K562 (cell line): ENCODE data around the gene PTPRU. TPM values are rescaled to one million over a fixed set of nuclear protein-coding genes. Genes with fewer than 3 reads are reported as not detected.

Source experiments
- ATAC-seq: fragments of 200-7000 bp; cut with Tn5 transposase; 3 replicates; pipeline ENCODE4 v1.9.1; 2020; ENCODE audit warnings: moderate library complexity
- BruUV-seq: library from RNA; stranded (reverse); fragments of 400-500 nt; replicated peaks from 2 replicates; lab custom pipeline; 2021; lab: Mats Ljungman, UMichigan
- CTCF ChIA-PET: fragments of 300-600 bp; formaldehyde crosslinking; extraction: SDS; loops from one replicate; lab custom pipeline; 2021; ENCODE audit warnings: low intra/inter-chr PET ratio; lab: Yijun Ruan, JAX
- POLR2A ChIA-PET: fragments of 300-600, 350-650 bp; sonication (Branson Sonifier 250); formaldehyde crosslinking; extraction: SDS; loops from one replicate; lab custom pipeline; 2021; ENCODE audit warnings: antibody characterized with exemption, inconsistent platforms; lab: Yijun Ruan, JAX
- DNase-seq, 4 experiments: peaks; one replicate each; pipeline versions ENCODE4 v3.0.0 to v3.0.0-alpha.2; 2011 to 2018; ENCODE audit warnings: low spot score in 3 of 4, mixed read lengths in 3 of 4; ENCODE audit errors: extremely low read depth in 1 of 4
- FAIRE-seq: peaks from 2 replicates; lab custom pipeline; 2011; peaks lifted over from hg19 to GRCh38; lab: Jason Lieb, UNC
- H2AFZ ChIP-seq: 2 replicates; pipeline ENCODE4 v1.6.0; 2011; ENCODE audit warnings: low read depth, low read length, control low read depth, inconsistent platforms
- H3K27ac ChIP-seq: fragments of 200-600 bp; 3 replicates; pipeline ENCODE4 v1.8.0; 2011; ENCODE audit warnings: low read depth, mild to moderate bottlenecking, control low read depth, inconsistent platforms, low read length, moderate library complexity, mixed read lengths; ENCODE audit errors: extremely low read depth
- H3K27me3 ChIP-seq, 2 experiments: fragments of 300-600 bp in 1 of 2; 2 replicates in 1 of 2; 3 replicates in 1 of 2; pipeline versions ENCODE4 v1.6.0 to v1.8.0; 2011; ENCODE audit warnings: inconsistent platforms in 2 of 2, low read length in 2 of 2, mild to moderate bottlenecking in 1 of 2, mixed read lengths in 1 of 2, moderate library complexity in 1 of 2; ENCODE audit not compliant: control insufficient read depth in 2 of 2, insufficient read depth in 2 of 2
- H3K36me3 ChIP-seq: fragments of 300-600 bp; 3 replicates; pipeline ENCODE4 v1.8.0; 2011; ENCODE audit warnings: mild to moderate bottlenecking, low read length, inconsistent platforms; ENCODE audit not compliant: control insufficient read depth, insufficient read depth
- H3K4me1 ChIP-seq, 2 experiments: fragments of 200-600 bp in 1 of 2; replicated peaks in 1 of 2; 2 replicates in 1 of 2; 3 replicates in 1 of 2; pipeline versions ENCODE4 v1.5.1 to v1.8.0; 2011; ENCODE audit warnings: inconsistent platforms in 2 of 2, low read length in 2 of 2, mild to moderate bottlenecking in 1 of 2, mixed read lengths in 1 of 2, moderate library complexity in 1 of 2; ENCODE audit not compliant: control insufficient read depth in 2 of 2, insufficient read depth in 2 of 2
- H3K4me2 ChIP-seq: 2 replicates; pipeline ENCODE4 v1.6.1; 2011; ENCODE audit warnings: low read length, control low read depth, inconsistent platforms, mixed read lengths; ENCODE audit not compliant: insufficient read depth
- H3K4me3 ChIP-seq: fragments of 200-600 bp; sonication (generic), shearing (Covaris generic); 2 replicates; pipeline ENCODE4 v1.5.1; 2016; ENCODE audit warnings: control low read depth, inconsistent platforms
- H3K79me2 ChIP-seq: fragments of 200-600 bp; 3 replicates; pipeline ENCODE4 v1.8.0; 2011; ENCODE audit warnings: low read length, inconsistent platforms; ENCODE audit not compliant: control insufficient read depth, insufficient read depth
- H3K9ac ChIP-seq, 2 experiments: 2 replicates each; pipeline versions ENCODE4 v1.6.0 to v1.6.1; 2011; ENCODE audit warnings: low read depth in 2 of 2, low read length in 2 of 2, control low read depth in 1 of 2, inconsistent platforms in 1 of 2, mild to moderate bottlenecking in 1 of 2, mixed read lengths in 1 of 2; ENCODE audit not compliant: insufficient read depth in 1 of 2
- H3K9me1 ChIP-seq: one replicate; pipeline ENCODE4 v1.6.0; 2011; ENCODE audit warnings: inconsistent platforms, mild to moderate bottlenecking, low read length, moderate library complexity; ENCODE audit not compliant: control insufficient read depth, insufficient read depth
- H3K9me3 ChIP-seq: replicated peaks from 2 replicates; pipeline ENCODE4 v1.5.1; 2011; ENCODE audit warnings: low read depth, low read length, inconsistent platforms; ENCODE audit not compliant: control insufficient read depth, insufficient read depth
- H4K20me1 ChIP-seq: replicated peaks from 2 replicates; pipeline ENCODE4 v1.6.1; 2011; ENCODE audit warnings: low read length, inconsistent platforms, mixed read lengths; ENCODE audit not compliant: control insufficient read depth, insufficient read depth
- ARNT ChIP-seq, 2 experiments: fragments of 450-650 bp; IDR thresholded peaks; 2 replicates each; pipeline ENCODE4 v1.6.1; 2016; ENCODE audit warnings: mild to moderate bottlenecking in 1 of 2
- MTA1 ChIP-seq: fragments of 450-650 bp; IDR thresholded peaks from 2 replicates; pipeline ENCODE4 v1.6.1; 2017; ENCODE audit warnings: borderline replicate concordance
- NFIC ChIP-seq: fragments of 450-650 bp; IDR thresholded peaks from 2 replicates; pipeline ENCODE4 v1.6.1; 2017; ENCODE audit warnings: mild to moderate bottlenecking, inconsistent platforms
- SNIP1 ChIP-seq: fragments of 450-650 bp; IDR thresholded peaks from 2 replicates; pipeline ENCODE4 v1.7.1; 2017; ENCODE audit warnings: low read depth, mild to moderate bottlenecking
- SOX6 ChIP-seq: fragments of 450-650 bp; IDR thresholded peaks from 2 replicates; pipeline ENCODE4 v1.6.1; 2014; ENCODE audit warnings: mild to moderate bottlenecking
- WGBS: fragments of 100-300 bp; shearing (Covaris generic); methylation state at CpG from one replicate; pipeline ENCODE4 v1.1.6; 2016; ENCODE audit warnings: low coverage, mixed read lengths; ENCODE audit not compliant: insufficient coverage; ENCODE audit errors: missing lambda C conversion rate; 5-methylcytosine and 5-hydroxymethylcytosine counted together
- in situ Hi-C: fragments of 300-500 bp; cut with MboI; formaldehyde crosslinking; loops from 4 replicates; pipeline ENCODE4 v1.15.0; 2018; ENCODE audit warnings: inconsistent platforms, mixed read lengths
- intact Hi-C: fragments of 100-400 bp; cut with micrococcal nuclease; formaldehyde crosslinking; loops from 2 replicates; pipeline ENCODE4 v1.14.2; 2022
- polyA plus RNA-seq, 8 experiments: library from polyadenylated mRNA; depleted of rRNA in 4 of 8; stranded (reverse) in 5 of 8; unstranded in 3 of 8; fragments of >200 nt; fragmentation: Nextera tagmentation in 2 of 8; fragmentation: Illumina TruSeq in 1 of 8; extraction: Ambion mirVana in 2 of 8; extraction: Trizol in 1 of 8; gene quantifications; 2 replicates each; pipeline versions ENCODE4 v1.2.1 to v1.2.3, GENCODE V29; 2011 to 2014; ENCODE audit warnings: inconsistent platforms in 1 of 8, missing spikeins in 1 of 8
- total RNA-seq, 7 experiments: library from RNA; depleted of rRNA in 6 of 7; stranded (reverse); fragments of >200 nt in 6 of 7; fragmentation: Illumina TruSeq in 2 of 7; extraction: Trizol in 2 of 7; gene quantifications; 2 replicates each; pipeline versions ENCODE4 v1.2.1 to v1.2.3, GENCODE V29; 2011 to 2021; ENCODE audit warnings: low replicate concordance in 1 of 7
- TF ChIP-seq, protein P1 (sequence below): fragments of 450-650 bp; IDR thresholded peaks from 2 replicates; pipeline ENCODE4 v1.6.1; 2017; ENCODE audit warnings: mild to moderate bottlenecking, moderate library complexity
- TF ChIP-seq, protein P2 (sequence below): fragments of 450-650 bp; IDR thresholded peaks from 2 replicates; pipeline ENCODE4 v1.7.0; 2016; ENCODE audit warnings: borderline replicate concordance

PTPRU gene
- total and polyA plus RNA-seq, 9 of the 15 experiments (the other 6 are each of a cell fraction or from before 2014, with no cell fraction given): 0.01 to 2.9 (median 1.0) TPM

DNA sequence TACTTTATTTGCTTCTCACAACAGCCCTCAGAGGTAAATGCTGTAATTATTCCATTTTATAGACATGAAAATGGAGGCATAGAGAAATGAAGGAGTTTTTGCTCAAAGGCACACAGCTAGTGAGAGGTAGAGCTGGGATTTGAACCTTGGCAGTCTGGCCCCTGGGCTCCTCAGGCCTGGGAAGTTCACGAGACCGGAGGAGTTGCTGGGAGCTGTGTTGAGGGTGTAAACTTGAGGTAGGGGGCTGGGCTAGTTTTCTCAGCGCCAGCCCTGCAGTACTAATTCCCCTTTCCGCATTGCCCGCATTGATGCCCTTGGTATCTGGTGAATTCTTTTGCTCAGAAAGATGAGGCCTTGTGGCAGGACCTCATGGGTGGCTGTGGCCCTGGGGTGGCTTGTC lies 73.3 kb downstream of the PTPRU start:
- no peaks in the 10 kb centered on the region for H3K9me1 ChIP-seq
- ChIA-PET CTCF (no interaction called here), POLR2A (interaction anchor here (0.6 kb wide), 2 partner anchors 11 to 54 kb away, joined by 3 read pairs; no protein-coding TSS in a partner anchor)
- H3K4me1 ChIP-seq: peaks cover 0 to 8% of the 10 kb centered on the region in 2 experiments; a peak in 1 of 5 replicates
- TF ChIP-seq MTA1: no peak
- TF ChIP-seq, protein P1, sequence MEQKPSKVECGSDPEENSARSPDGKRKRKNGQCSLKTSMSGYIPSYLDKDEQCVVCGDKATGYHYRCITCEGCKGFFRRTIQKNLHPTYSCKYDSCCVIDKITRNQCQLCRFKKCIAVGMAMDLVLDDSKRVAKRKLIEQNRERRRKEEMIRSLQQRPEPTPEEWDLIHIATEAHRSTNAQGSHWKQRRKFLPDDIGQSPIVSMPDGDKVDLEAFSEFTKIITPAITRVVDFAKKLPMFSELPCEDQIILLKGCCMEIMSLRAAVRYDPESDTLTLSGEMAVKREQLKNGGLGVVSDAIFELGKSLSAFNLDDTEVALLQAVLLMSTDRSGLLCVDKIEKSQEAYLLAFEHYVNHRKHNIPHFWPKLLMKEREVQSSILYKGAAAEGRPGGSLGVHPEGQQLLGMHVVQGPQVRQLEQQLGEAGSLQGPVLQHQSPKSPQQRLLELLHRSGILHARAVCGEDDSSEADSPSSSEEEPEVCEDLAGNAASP: no peak
- no peak for TF ChIP-seq SNIP1
- 0 out of 2 replicates have a peak, but pooled peaks cover 6% of the 10 kb centered on the region for H4K20me1 ChIP-seq
- H3K9me3 ChIP-seq: no peaks in the 10 kb centered on the region
- intact Hi-C loops (no loop called here), in situ Hi-C loops (no loop called here)
- no TSS peak for BruUV-seq
- no peak overlapping the region for H3K4me3 ChIP-seq
- no peaks in the 10 kb centered on the region for H3K79me2 ChIP-seq
- WGBS: 2% methylated on average over 5 of the region's 5 CpGs
- no peak overlapping the region for H3K27ac ChIP-seq
- ATAC-seq (no peak), FAIRE-seq (no peak), DNase-seq (no peak)
- H3K9ac ChIP-seq: no peak overlapping the region
- H3K36me3 ChIP-seq: no peaks in the 10 kb centered on the region
- peaks cover 3 to 62% of the 10 kb centered on the region in 2 experiments; a peak in 4 of 5 replicates for H3K27me3 ChIP-seq
- no peak overlapping the region for H2AFZ ChIP-seq
- H3K4me2 ChIP-seq: no peak overlapping the region

DNA sequence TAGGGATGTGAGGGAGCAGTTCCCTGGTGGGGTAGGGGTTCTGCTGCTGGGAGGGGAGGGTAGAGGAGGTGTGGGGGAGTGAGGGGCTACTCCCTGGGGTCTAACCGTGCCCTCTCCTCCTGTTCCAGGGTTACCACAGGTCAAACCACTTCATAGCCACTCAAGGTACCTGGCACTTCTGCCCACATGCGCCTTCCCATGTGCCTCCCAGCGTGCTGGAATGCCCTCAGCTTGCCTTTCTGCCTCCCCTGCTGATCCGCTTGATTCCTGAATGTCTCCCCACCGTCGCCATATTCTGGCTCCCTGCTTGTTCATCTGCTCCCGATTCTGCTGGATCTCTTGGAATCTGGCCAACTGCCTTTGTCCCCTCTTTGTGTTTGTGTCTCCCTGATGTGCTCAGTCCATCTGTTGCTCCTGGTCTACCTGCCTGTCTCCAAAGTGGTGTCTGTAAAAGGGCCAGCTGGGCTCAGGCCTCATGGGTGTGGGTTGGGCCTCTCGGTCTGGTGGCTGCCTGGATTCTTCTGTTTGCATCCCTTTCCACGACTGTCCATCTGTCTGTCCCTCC lies 74.4 kb downstream of the PTPRU start:
- Histone ChIP-seq H2AFZ (no peak overlapping the region), H3K4me3 (no peak overlapping the region), H3K4me1 (peaks cover 0 to 8% of the 10 kb centered on the region in 2 experiments; a peak in 2 of 5 replicates), H3K4me2 (no peak overlapping the region), H3K79me2 (no peaks in the 10 kb centered on the region), H3K27ac (no peak overlapping the region), H3K9me3 (no peaks in the 10 kb centered on the region), H3K9ac (no peak overlapping the region), H3K27me3 (peaks cover 10 to 62% of the 10 kb centered on the region in 2 experiments; a peak in 4 of 5 replicates), H3K36me3 (no peaks in the 10 kb centered on the region), H3K9me1 (no peaks in the 10 kb centered on the region), H4K20me1 (peaks cover 8% of the 10 kb centered on the region; the same call in 1 of the 2 replicates)
- in situ Hi-C loops (no loop called here), intact Hi-C loops (no loop called here)
- TF ChIP-seq, protein P2, sequence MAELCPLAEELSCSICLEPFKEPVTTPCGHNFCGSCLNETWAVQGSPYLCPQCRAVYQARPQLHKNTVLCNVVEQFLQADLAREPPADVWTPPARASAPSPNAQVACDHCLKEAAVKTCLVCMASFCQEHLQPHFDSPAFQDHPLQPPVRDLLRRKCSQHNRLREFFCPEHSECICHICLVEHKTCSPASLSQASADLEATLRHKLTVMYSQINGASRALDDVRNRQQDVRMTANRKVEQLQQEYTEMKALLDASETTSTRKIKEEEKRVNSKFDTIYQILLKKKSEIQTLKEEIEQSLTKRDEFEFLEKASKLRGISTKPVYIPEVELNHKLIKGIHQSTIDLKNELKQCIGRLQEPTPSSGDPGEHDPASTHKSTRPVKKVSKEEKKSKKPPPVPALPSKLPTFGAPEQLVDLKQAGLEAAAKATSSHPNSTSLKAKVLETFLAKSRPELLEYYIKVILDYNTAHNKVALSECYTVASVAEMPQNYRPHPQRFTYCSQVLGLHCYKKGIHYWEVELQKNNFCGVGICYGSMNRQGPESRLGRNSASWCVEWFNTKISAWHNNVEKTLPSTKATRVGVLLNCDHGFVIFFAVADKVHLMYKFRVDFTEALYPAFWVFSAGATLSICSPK: no peak
- no peak for TF ChIP-seq SOX6
- TF ChIP-seq NFIC: peak; percentile 62
- TF ChIP-seq ARNT (IDR thresholded peaks at IDR 0.05): no peak
- under 1% methylated on average over 8 of the region's 9 CpGs for WGBS
- ChIA-PET POLR2A (no interaction called here), CTCF (no interaction called here)
- BruUV-seq: no TSS peak
- no peak for DNase-seq
- no peak for FAIRE-seq
- no peak for ATAC-seq
